Measurements from ENCODE around the gene KRT222. TPM values are rescaled to one million over a fixed set of nuclear protein-coding genes. Genes with fewer than 3 reads are reported as not detected.

KRT222 gene
- total RNA-seq = under 0.01 TPM in 1 of 2 replicates, not detected in the other

DNA sequence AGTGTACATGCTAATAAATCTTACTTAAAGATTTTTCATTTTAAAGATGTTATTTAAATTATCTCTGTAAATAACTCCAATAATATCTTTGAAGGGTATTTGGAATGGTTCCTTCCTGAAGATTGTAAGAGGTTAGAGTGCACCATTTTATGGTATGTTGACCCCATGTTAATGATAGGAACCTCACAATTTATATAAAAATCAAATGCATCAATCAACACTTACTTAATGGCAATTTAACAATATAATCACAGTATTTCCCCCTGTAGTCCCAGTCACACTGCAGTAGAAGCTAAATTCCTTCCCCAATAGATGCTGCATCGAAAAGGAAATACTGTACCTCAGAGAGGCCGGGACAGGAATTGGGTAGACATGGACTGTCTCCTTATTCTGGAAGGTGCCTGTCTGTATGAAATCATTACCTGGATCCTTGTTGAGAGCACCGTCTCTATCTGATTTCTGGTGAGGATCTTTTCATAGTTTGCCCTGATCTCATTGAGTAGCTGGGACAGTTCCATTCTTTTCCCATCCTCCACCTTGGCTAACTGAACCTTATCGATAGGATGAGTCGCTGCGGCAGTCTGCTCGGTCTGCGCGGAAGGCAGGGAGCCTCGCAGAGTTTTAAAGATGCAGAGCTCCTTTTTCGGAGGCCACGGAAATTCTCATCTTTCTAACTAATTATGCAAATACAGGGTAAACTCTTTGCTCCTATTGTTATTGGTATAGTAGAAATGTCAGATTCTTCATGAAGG is at the start of gene KRT222:
Gene KRT222 (minus strand): TSS at position 596 of the 752 bp plus-strand sequence. CDS start 78 bp downstream, at position 518.

DNA sequence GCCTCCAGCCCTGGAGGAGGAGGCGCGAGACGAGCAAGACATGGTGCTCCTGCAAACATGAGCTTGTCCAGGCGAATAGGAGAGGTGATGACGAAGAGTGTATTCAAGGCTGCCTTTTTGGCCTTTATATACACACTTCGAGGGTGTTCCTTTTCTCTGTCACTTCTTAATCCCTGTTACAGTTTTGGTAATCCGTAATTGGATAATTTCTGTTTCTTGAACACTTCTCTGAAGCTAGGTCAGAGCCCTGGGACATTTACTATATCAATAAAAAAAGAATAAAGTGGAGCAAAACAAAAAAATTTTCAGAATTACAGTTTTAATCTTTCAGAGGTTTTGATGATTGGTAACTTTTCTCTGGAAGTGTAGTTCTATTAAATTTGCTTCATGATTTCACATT is 38.7 kb upstream of the KRT222 start, which contains the start of gene KRT24:
Gene KRT24 (minus strand): TSS at position 101 of the 400 bp plus-strand sequence. CDS start 59 bp downstream, at position 42.

GRCh38 chr17:40647624-40648383 is 17.2 kb downstream of the KRT222 start, which contains the start of gene SMARCE1:
Gene SMARCE1 (minus strand): TSS chr17:40647818. CDS start chr17:40645802, 2,016 bp downstream.

Other genes starting within 250 kb of the KRT222 start
- 0.50 and 2.1 TPM in 2 replicates for gene TOP2A, start 247.3 kb downstream of the KRT222 start, total RNA-seq
- 18.5 and 24.3 TPM in 2 replicates for gene IGFBP4, start 221.7 kb downstream of the KRT222 start, total RNA-seq
- gene TNS4, start 163.6 kb downstream of the KRT222 start, total RNA-seq = 24.3 and 91.8 TPM in 2 replicates
- not detected in 2 replicates for gene CCR7, start 99.7 kb downstream of the KRT222 start, total RNA-seq
- 59.5 and 89.9 TPM in 2 replicates for gene SMARCE1, start 17.4 kb downstream of the KRT222 start, total RNA-seq
- 3.4 TPM in 1 of 2 replicates, not detected in the other for gene KRT24, start 38.6 kb upstream of the KRT222 start, total RNA-seq
- not detected in 2 replicates for gene KRT25, start 90.2 kb upstream of the KRT222 start, total RNA-seq
- gene KRT26, start 107.0 kb upstream of the KRT222 start, total RNA-seq = not detected in 2 replicates
- gene KRT27, start 117.4 kb upstream of the KRT222 start, total RNA-seq = not detected in 2 replicates
- not detected in 2 replicates for gene KRT28, start 134.8 kb upstream of the KRT222 start, total RNA-seq
- 5.9 and 8.5 TPM in 2 replicates for gene KRT10, start 157.4 kb upstream of the KRT222 start, total RNA-seq
- gene KRT12, start 202.0 kb upstream of the KRT222 start, total RNA-seq = not detected in 2 replicates
- not detected in 2 replicates for gene KRT20, start 220.1 kb upstream of the KRT222 start, total RNA-seq

Measured in nasal cavity respiratory epithelium epithelial cell of viscerocranial mucosa (primary cell).